Right lobe of liver (tissue), 6 donors: ENCODE results near the gene CEPT1. TPM values are rescaled to one million over a fixed set of nuclear protein-coding genes. Genes with fewer than 3 reads are reported as not detected.
A peak's percentile ranks its signal among the peaks of the same experiment; 100 is the strongest.
"Not testable (repeated sequence)": the region's sequence is repeated elsewhere in the genome, so short reads cannot be mapped to it uniquely, and the experiment has no call there.

Experiments
- ATAC-seq, 4 donors: fragments of 200-7000 bp; cut with Tn5 transposase; one replicate each; pipeline ENCODE4 v1.9.1; 2020; ENCODE audit warnings: mild to moderate bottlenecking in 4 of 4, moderate library complexity in 4 of 4
- DNase-seq, 3 donors: peaks; one replicate each; pipeline ENCODE4 v3.0.0-alpha.2; 2020
- H3K27ac ChIP-seq, 3 donors: fragments of 200-600 bp; one replicate each; pipeline ENCODE4 v1.8.0; 2022
- H3K27me3 ChIP-seq, 2 donors: fragments of 200-600 bp; one replicate each; pipeline ENCODE4 v1.8.0; 2022
- H3K36me3 ChIP-seq, 4 donors: fragments of 200-600 bp; sonication (generic) in 1 of 4; one replicate each; pipeline versions ENCODE4 v1.5.1 to v1.8.0; 2017 to 2022; ENCODE audit warnings: control low read depth in 1 of 4
- H3K4me1 ChIP-seq, 4 donors: fragments of 200-600 bp; sonication (generic) in 1 of 4; one replicate each; pipeline versions ENCODE4 v1.5.1 to v1.8.0; 2017 to 2022; ENCODE audit warnings: control low read depth in 1 of 4
- H3K4me3 ChIP-seq, 3 donors: fragments of 200-600 bp; one replicate each; pipeline ENCODE4 v1.8.0; 2022
- H3K9me3 ChIP-seq, 4 donors: fragments of 200-600 bp; sonication (generic) in 1 of 4; one replicate each; pipeline versions ENCODE4 v1.5.1 to v1.8.0; 2017 to 2022; ENCODE audit warnings: control low read depth in 1 of 4
- CTCF ChIP-seq, 4 donors: fragments of 200-600 bp in 3 of 4; fragments of 450-650 bp in 1 of 4; IDR thresholded peaks; one replicate each; pipeline versions ENCODE4 v1.5.1 to v1.8.0; 2016 to 2022; ENCODE audit warnings: antibody characterized with exemption in 4 of 4, mild to moderate bottlenecking in 2 of 4
- POLR2A ChIP-seq: fragments of 450-650 bp; IDR thresholded peaks from one replicate; pipeline ENCODE4 v1.6.1; 2017; ENCODE audit warnings: antibody characterized with exemption, mild to moderate bottlenecking
- WGBS: methylation state at CpG from one replicate; pipeline ENCODE4 v1.1.6; 2018; ENCODE audit warnings: low coverage, low lambda C conversion rate; ENCODE audit not compliant: insufficient coverage; ENCODE audit errors: missing lambda C conversion rate; 5-methylcytosine and 5-hydroxymethylcytosine counted together
- intact Hi-C, 2 donors: fragments of 100-400 bp; cut with DNase I; formaldehyde crosslinking; loops; one replicate each; pipeline versions ENCODE4 v1.11.2 to v1.14.1; 2022
- long read RNA-seq: library from polyadenylated mRNA; unstranded; transcript quantifications from one replicate; pipeline ENCODE4 v2.0.0, GENCODE V29; 2019
- total RNA-seq, 6 experiments: library from RNA; depleted of rRNA in 2 of 6; stranded (reverse); fragments of >200 nt in 2 of 6; fragmentation: NEBNext Ultra II Directional in 3 of 6; extraction: Animal tissue kit (Norgen Biotek cat#: 25700) in 3 of 6; gene quantifications; one replicate each; pipeline versions ENCODE4 v1.1.0 to v1.2.4, GENCODE V29; 2016 to 2023
- donor health status: DM: no; HTN: yes; CAD: no.
- donor health status: DM: no; HTN: no; CAD: no.
- donor health status: DM: no; HTN: no; CAD: no.
- donor health status: DM: no; HTN: yes; CAD: no.
- donor health status: DM: no; HTN: yes; CAD: no.

The CEPT1 gene
- total RNA-seq: 10 to 100 TPM; 21.9 to 35.0 (median 27.8) TPM
- long read RNA-seq, partial matches to known transcripts: 1 of 6 reads
- long read RNA-seq, other reads (novel, unspliced or antisense): 2 of 6 reads

- intact Hi-C loops: no loop called here
- Histone ChIP-seq H3K9me3 (no peaks in the 10 kb centered on the region), H3K4me3 (peak within 1 kb of the TSS; percentile 80 to 94 (median 91)), H3K27ac (peak within 1 kb of the TSS; percentile 83 to 90 (median 88)), H3K4me1 (peaks cover 0 to 31% (median 14%) of the 10 kb centered on the region in 4 donors), H3K36me3 (peaks cover 0 to 12% (median under 1%) of the 10 kb centered on the region in 4 donors), H3K27me3 (no peaks in the 10 kb centered on the region)
- DNase-seq: peak; percentile 96 to 98 (median 96)
- ATAC-seq: peak; percentile 88 to 93 (median 90)
- TF ChIP-seq POLR2A (peak; percentile 73), CTCF (IDR thresholded peaks at IDR 0.05) (no peak)
- WGBS: 0% methylated on average over 15 of the region's 68 CpGs
Observed at GRCh38 chr1:111139956-111140679, at the start of gene CEPT1, which contains the start of gene DRAM2. TSS of gene CEPT1 (plus strand) at chr1:111140223. CDS start at chr1:111147715, 7,492 bp downstream. TSS of gene DRAM2 (minus strand) at chr1:111140093. CDS start at chr1:111131554, 8,539 bp downstream.

GRCh38 chr1:111095421-111095820 is 44.6 kb upstream of the CEPT1 start:
- H3K4me1 ChIP-seq, H3K4me3 ChIP-seq, H3K9me3 ChIP-seq, H3K36me3 ChIP-seq, ATAC-seq, DNase-seq, H3K27me3 ChIP-seq, H3K27ac ChIP-seq, intact Hi-C loops: not testable (repeated sequence)
- WGBS: 92% methylated on average over 3 of the region's 3 CpGs

- TF ChIP-seq POLR2A (no peak), CTCF (IDR thresholded peaks at IDR 0.05) (no peak)
- no peaks in the 10 kb centered on the region for H3K36me3 ChIP-seq
- H3K4me3 ChIP-seq: no peak overlapping the region
- ATAC-seq (peak in 1 of 4 donors; percentile 49), DNase-seq (no peak)
- intact Hi-C loops: no loop called here
- no peaks in the 10 kb centered on the region for H3K27me3 ChIP-seq
- H3K4me1 ChIP-seq: no peaks in the 10 kb centered on the region
- H3K27ac ChIP-seq: no peak overlapping the region
- WGBS: 27% methylated on average over 1 of the region's 2 CpGs
- H3K9me3 ChIP-seq: no peaks in the 10 kb centered on the region
Observed at GRCh38 chr1:111097356-111098099, 42.5 kb upstream of the CEPT1 start.

- no peak for DNase-seq
- Histone ChIP-seq H3K27ac (no peak overlapping the region), H3K36me3 (no peaks in the 10 kb centered on the region), H3K9me3 (no peaks in the 10 kb centered on the region), H3K27me3 (no peaks in the 10 kb centered on the region), H3K4me3 (no peak overlapping the region), H3K4me1 (no peaks in the 10 kb centered on the region)
- no peak for TF ChIP-seq CTCF (IDR thresholded peaks at IDR 0.05)
- no peak for ATAC-seq
- WGBS: 88% methylated on average over 1 of the region's 1 CpG
- intact Hi-C loops: no loop called here
Observed at GRCh38 chr1:111099289-111099688, 40.7 kb upstream of the CEPT1 start.
